H1 (cell line): ENCODE measurements around the gene KCNQ2. TPM values are rescaled to one million over a fixed set of nuclear protein-coding genes. Genes with fewer than 3 reads are reported as not detected.

Experiments
- CTCF ChIA-PET: fragments of 300-600 bp; sonication (Branson Sonifier 250); formaldehyde crosslinking; loops from one replicate; lab custom pipeline; 2021; ENCODE audit not compliant: partially characterized antibody; lab: Charles Lee
- POLR2A ChIA-PET: fragments of 300-600 bp; sonication (Branson Sonifier 250); formaldehyde crosslinking; loops from one replicate; lab custom pipeline; 2021; ENCODE audit warnings: inconsistent platforms; ENCODE audit not compliant: partially characterized antibody; lab: Charles Lee
- DNase-seq, 2 experiments: peaks; one replicate each; pipeline versions ENCODE4 v3.0.0 to v3.0.0-alpha.2; 2010 to 2022; ENCODE audit warnings: low spot score in 2 of 2, low read depth in 1 of 2, mixed read lengths in 1 of 2
- FAIRE-seq: peaks from 2 replicates; lab custom pipeline; 2011; peaks lifted over from hg19 to GRCh38; lab: Jason Lieb, UNC
- H2AFZ ChIP-seq: 2 replicates; pipeline ENCODE4 v1.8.1; 2012; ENCODE audit warnings: low read length, inconsistent platforms
- H2AK5ac ChIP-seq: 2 replicates; pipeline ENCODE4 v1.6.1; 2013; ENCODE audit warnings: low read depth, low read length
- H2BK120ac ChIP-seq: replicated peaks from 2 replicates; pipeline ENCODE3; 2013; ENCODE audit warnings: low read depth, low read length, inconsistent platforms
- H2BK12ac ChIP-seq: 2 replicates; pipeline ENCODE4 v1.6.1; 2013; ENCODE audit warnings: low read depth, low read length
- H2BK15ac ChIP-seq: 2 replicates; pipeline ENCODE4 v1.6.1; 2013; ENCODE audit warnings: low read length
- H2BK20ac ChIP-seq: 2 replicates; pipeline ENCODE4 v1.6.1; 2013; ENCODE audit warnings: low read length
- H2BK5ac ChIP-seq: 2 replicates; pipeline ENCODE4 v1.6.1; 2013; ENCODE audit warnings: low read depth, low read length
- H3K14ac ChIP-seq: 2 replicates; pipeline ENCODE4 v1.6.1; 2013; ENCODE audit warnings: inconsistent platforms; ENCODE audit not compliant: insufficient read length
- H3K18ac ChIP-seq: 2 replicates; pipeline ENCODE4 v1.6.1; 2013; ENCODE audit warnings: low read length; ENCODE audit errors: extremely low read depth
- H3K23ac ChIP-seq: 2 replicates; pipeline ENCODE4 v1.6.1; 2013; ENCODE audit warnings: inconsistent platforms; ENCODE audit not compliant: insufficient read length
- H3K23me2 ChIP-seq: 2 replicates; pipeline ENCODE4 v1.6.1; 2013; ENCODE audit warnings: low read depth, low read length
- H3K27ac ChIP-seq: 2 replicates; pipeline ENCODE4 v1.6.1; 2011; ENCODE audit warnings: low read depth, low read length, inconsistent platforms
- H3K27me3 ChIP-seq, 4 experiments: replicated peaks in 1 of 4; 1 replicate in 1 of 4; 2 replicates in 3 of 4; pipeline versions ENCODE4 v1.6.1 to v1.8.1; 2011 to 2013; ENCODE audit warnings: low read length in 3 of 4, mild to moderate bottlenecking in 3 of 4, inconsistent platforms in 2 of 4, mixed read lengths in 2 of 4, moderate library complexity in 1 of 4; ENCODE audit not compliant: control insufficient read depth in 3 of 4, insufficient read depth in 3 of 4; ENCODE audit errors: extremely low read depth in 1 of 4
- H3K36me3 ChIP-seq, 4 experiments: 2 replicates each; pipeline versions ENCODE4 v1.6.1 to v1.8.1; 2011 to 2013; ENCODE audit warnings: mild to moderate bottlenecking in 4 of 4, low read length in 3 of 4, moderate library complexity in 2 of 4, control low read depth in 1 of 4, inconsistent platforms in 1 of 4; ENCODE audit not compliant: insufficient read depth in 4 of 4, control insufficient read depth in 2 of 4
- H3K4ac ChIP-seq: replicated peaks from 2 replicates; pipeline ENCODE3; 2013; ENCODE audit warnings: low read length, low read depth, mixed read lengths, inconsistent platforms; ENCODE audit not compliant: insufficient read length
- H3K4me1 ChIP-seq, 4 experiments: replicated peaks in 1 of 4; 1 replicate in 1 of 4; 2 replicates in 3 of 4; pipeline versions ENCODE4 v1.6.1 to v1.8.1; 2011 to 2013; ENCODE audit warnings: low read length in 3 of 4, inconsistent platforms in 2 of 4, mixed read lengths in 1 of 4; ENCODE audit not compliant: insufficient read depth in 4 of 4, control insufficient read depth in 3 of 4
- H3K4me2 ChIP-seq, 2 experiments: 2 replicates each; pipeline versions ENCODE4 v1.6.1 to v1.8.1; 2011 to 2013; ENCODE audit warnings: low read depth in 2 of 2, low read length in 2 of 2, control low read depth in 1 of 2, inconsistent platforms in 1 of 2, mild to moderate bottlenecking in 1 of 2; ENCODE audit not compliant: insufficient read depth in 1 of 2
- H3K4me3 ChIP-seq, 4 experiments: fragments of 200-600, 300-600 bp in 1 of 4; sonication (generic), shearing (Covaris generic), sonication (Bioruptor Twin) in 1 of 4; 2 replicates each; pipeline versions ENCODE4 v1.5.1 to v1.8.1; 2011 to 2016; ENCODE audit warnings: low read length in 4 of 4, low read depth in 3 of 4, control low read depth in 2 of 4, inconsistent platforms in 2 of 4, mild to moderate bottlenecking in 2 of 4, mixed read lengths in 1 of 4, moderate library complexity in 1 of 4; ENCODE audit not compliant: insufficient read depth in 2 of 4; ENCODE audit errors: extremely low read depth in 1 of 4
- H3K56ac ChIP-seq: replicated peaks from 2 replicates; pipeline ENCODE3; 2013; ENCODE audit warnings: low read depth, mild to moderate bottlenecking, mixed read lengths, low read length, inconsistent platforms; ENCODE audit not compliant: insufficient read length
- H3K79me1 ChIP-seq: 2 replicates; pipeline ENCODE4 v1.6.1; 2013; ENCODE audit warnings: low read depth, low read length, control low read depth
- H3K79me2 ChIP-seq, 2 experiments: 2 replicates each; pipeline versions ENCODE4 v1.6.1 to v1.8.1; 2012 to 2013; ENCODE audit warnings: low read length in 2 of 2, mild to moderate bottlenecking in 2 of 2, inconsistent platforms in 1 of 2; ENCODE audit not compliant: insufficient read depth in 2 of 2, control insufficient read depth in 1 of 2
- H3K9ac ChIP-seq, 4 experiments: replicated peaks in 1 of 4; 1 replicate in 1 of 4; 2 replicates in 3 of 4; pipeline versions ENCODE4 v1.6.1 to v1.8.1; 2011 to 2013; ENCODE audit warnings: low read depth in 3 of 4, low read length in 3 of 4, control low read depth in 2 of 4, mild to moderate bottlenecking in 2 of 4, moderate library complexity in 2 of 4, inconsistent platforms in 1 of 4; ENCODE audit errors: extremely low read depth in 1 of 4
- H3K9me3 ChIP-seq, 2 experiments: 2 replicates each; pipeline versions ENCODE4 v1.6.1 to v1.8.1; 2012 to 2013; ENCODE audit warnings: mild to moderate bottlenecking in 2 of 2, moderate library complexity in 2 of 2, control low read depth in 1 of 2, inconsistent platforms in 1 of 2, low read depth in 1 of 2, low read length in 1 of 2, mixed read lengths in 1 of 2; ENCODE audit not compliant: insufficient read depth in 2 of 2
- H4K20me1 ChIP-seq, 2 experiments: replicated peaks in 1 of 2; 2 replicates each; pipeline versions ENCODE3 to v1.8.1; 2011 to 2013; ENCODE audit warnings: inconsistent platforms in 2 of 2, low read length in 2 of 2, mild to moderate bottlenecking in 1 of 2; ENCODE audit not compliant: insufficient read depth in 2 of 2, control insufficient read depth in 1 of 2
- H4K5ac ChIP-seq: 2 replicates; pipeline ENCODE4 v1.6.1; 2013; ENCODE audit warnings: low read length, low read depth, mixed read lengths, inconsistent platforms; ENCODE audit not compliant: insufficient read length
- H4K8ac ChIP-seq: 2 replicates; pipeline ENCODE4 v1.8.0; 2013; ENCODE audit warnings: mild to moderate bottlenecking, moderate library complexity, low read length, inconsistent platforms; ENCODE audit not compliant: insufficient read depth; ENCODE audit errors: extremely low read depth
- H4K91ac ChIP-seq: replicated peaks from 2 replicates; pipeline ENCODE3; 2013; ENCODE audit warnings: low read length, mixed read lengths, inconsistent platforms; ENCODE audit not compliant: insufficient read length
- CHD2 ChIP-seq: IDR thresholded peaks from 2 replicates; pipeline ENCODE4 v1.6.1; 2012; ENCODE audit warnings: low read length, improper control_type of control experiment
- CREB1 ChIP-seq: IDR thresholded peaks from 2 replicates; pipeline ENCODE4 v1.6.1; 2012; ENCODE audit warnings: inconsistent platforms
- CTBP2 ChIP-seq: IDR thresholded peaks from 2 replicates; pipeline ENCODE4 v1.7.0; 2011; ENCODE audit warnings: borderline replicate concordance, mild to moderate bottlenecking, moderate library complexity, mixed read lengths, low read length; ENCODE audit not compliant: insufficient read depth, insufficient read length
- CTCF ChIP-seq, 3 experiments: IDR thresholded peaks; 1 replicate in 2 of 3; 2 replicates in 1 of 3; pipeline versions ENCODE4 v1.5.1 to v1.6.1; 2011; ENCODE audit warnings: low read length in 3 of 3, mild to moderate bottlenecking in 3 of 3, inconsistent platforms in 2 of 3, low read depth in 1 of 3, moderate library complexity in 1 of 3; ENCODE audit not compliant: insufficient read depth in 1 of 3; ENCODE audit errors: control extremely low read depth in 1 of 3
- GABPA ChIP-seq: IDR thresholded peaks from 2 replicates; pipeline ENCODE4 v1.6.1; 2011; ENCODE audit warnings: mild to moderate bottlenecking, low read length, moderate library complexity, borderline replicate concordance; ENCODE audit not compliant: insufficient read depth
- JUN ChIP-seq: IDR thresholded peaks from 2 replicates; pipeline ENCODE4 v1.6.1; 2011; ENCODE audit warnings: low read depth, mild to moderate bottlenecking, improper control_type of control experiment, low read length
- KDM4A ChIP-seq: IDR thresholded peaks from one replicate; pipeline ENCODE4 v1.7.1; 2012; ENCODE audit warnings: low read depth, mild to moderate bottlenecking, moderate library complexity, low read length, inconsistent platforms; ENCODE audit not compliant: severe bottlenecking
- MAFK ChIP-seq: IDR thresholded peaks from 2 replicates; pipeline ENCODE4 v1.6.1; 2012; ENCODE audit warnings: low read depth, mild to moderate bottlenecking, improper control_type of control experiment, low read length
- SIN3A ChIP-seq, 2 experiments: IDR thresholded peaks in 1 of 2; conservative IDR thresholded peaks in 1 of 2; 2 replicates each; pipeline ENCODE4 v1.6.1; 2011 to 2012; ENCODE audit warnings: low read length in 2 of 2, improper control_type of control experiment in 1 of 2, low read depth in 1 of 2, mild to moderate bottlenecking in 1 of 2
- USF2 ChIP-seq: IDR thresholded peaks from 2 replicates; pipeline ENCODE4 v1.6.1; 2011; ENCODE audit warnings: low read length, improper control_type of control experiment
- WGBS, 2 experiments: shearing (Covaris generic) in 1 of 2; methylation state at CpG; one replicate each; pipeline versions ENCODE4 v1.1.6 to v1.1.7; 2013 to 2015; ENCODE audit warnings: low lambda C conversion rate in 2 of 2, mixed read lengths in 2 of 2, inconsistent platforms in 1 of 2, low coverage in 1 of 2, missing lambda C conversion rate in 1 of 2; ENCODE audit not compliant: insufficient replicate concordance in 2 of 2, insufficient coverage in 1 of 2, insufficient read length in 1 of 2; ENCODE audit errors: extremely low coverage in 1 of 2, missing lambda C conversion rate in 1 of 2; 5-methylcytosine and 5-hydroxymethylcytosine counted together
- polyA plus RNA-seq, 7 experiments: library from polyadenylated mRNA; depleted of rRNA in 3 of 7; stranded (reverse) in 5 of 7; unstranded in 2 of 7; fragments of >200 nt in 5 of 7; fragments of 200-250 nt in 2 of 7; gene quantifications; 1 replicate in 5 of 7; 2 replicates in 1 of 7; 4 replicates in 1 of 7; pipeline versions ENCODE4 v1.2.1 to v1.2.3, GENCODE V29; 2011 to 2013; ENCODE audit warnings: missing spikeins in 2 of 7, mixed read lengths in 2 of 7
- total RNA-seq: library from RNA; stranded (reverse); fragmentation: NEBNext Ultra II Directional; extraction: Animal tissue kit (Norgen Biotek cat#: 25700); gene quantifications from 2 replicates; pipeline ENCODE4 v1.2.1, GENCODE V29; 2021

KCNQ2 gene
- total and polyA plus RNA-seq, 2 of the 8 experiments (the other 6 are each of a cell fraction or from before 2014, with no cell fraction given): 82.6 to 243 TPM

GRCh38 chr20:63421913-63422312 is 50.5 kb downstream of the KCNQ2 start:
- Histone ChIP-seq H3K27me3 (no peaks in the 10 kb centered on the region; a peak in 1 of 7 replicates), H3K4me2 (no peak overlapping the region), H2AFZ (no peak overlapping the region), H2BK120ac (no peak overlapping the region), H3K9ac (no peak overlapping the region), H3K18ac (no peak overlapping the region), H3K9me3 (no peaks in the 10 kb centered on the region), H2BK12ac (no peak overlapping the region), H3K14ac (no peak overlapping the region), H3K56ac (no peak overlapping the region), H3K79me2 (no peaks in the 10 kb centered on the region), H3K4me3 (no peak overlapping the region), H3K36me3 (no peaks in the 10 kb centered on the region), H3K23me2 (no peaks in the 10 kb centered on the region), H4K91ac (peak overlapping the region; percentile 40), H2BK20ac (no peak overlapping the region), H2AK5ac (no peak overlapping the region), H4K5ac (no peak overlapping the region), H4K8ac (no peak overlapping the region; the same call in 1 of the 2 replicates), H3K27ac (no peak overlapping the region), H3K4ac (no peak overlapping the region), H3K4me1 (peaks cover 0 to 10% (median 1%) of the 10 kb centered on the region in 4 experiments; a peak in 4 of 7 replicates), H3K79me1 (no peaks in the 10 kb centered on the region), H2BK5ac (no peak overlapping the region), H3K23ac (no peak overlapping the region), H2BK15ac (no peak overlapping the region), H4K20me1 (peaks cover 0 to 1% of the 10 kb centered on the region in 2 experiments)
- POLR2A ChIA-PET: no interaction called here
- no peak for DNase-seq
- CTCF ChIA-PET: interaction anchor here (1.4 to 1.5 kb wide), 2 partner anchors 13 to 44 kb away, joined by 3 to 4 read pairs; no protein-coding TSS in a partner anchor
- WGBS, 2 experiments: 94% methylated on average over 17 of the region's 17 CpGs; no CpG with 5 or more reads in 1 of the 2 experiments
- FAIRE-seq: no peak
- TF ChIP-seq GABPA: no peak
- TF ChIP-seq CREB1: no peak
- TF ChIP-seq JUN: no peak
- TF ChIP-seq KDM4A: no peak
- TF ChIP-seq USF2: no peak
- TF ChIP-seq SIN3A (conservative IDR thresholded peaks at IDR 0.05 in 1 of 2, IDR thresholded peaks at IDR 0.05 in 1 of 2; ENCODE audit: low read depth in 1 of 2, low read length in 2 of 2): no peak
- no peak for TF ChIP-seq CTBP2
- no peak for TF ChIP-seq CTCF (IDR thresholded peaks at IDR 0.05; ENCODE audit: control extremely low read depth in 1 of 3, insufficient read depth in 1 of 3, low read depth in 1 of 3, low read length in 3 of 3)
- no peak for TF ChIP-seq MAFK
- no peak for TF ChIP-seq CHD2
